H7 (cell line): ENCODE data around the gene KCNF1. TPM values are rescaled to one million over a fixed set of nuclear protein-coding genes. Genes with fewer than 3 reads are reported as not detected.

Source experiments
- DNase-seq: peaks from one replicate; pipeline ENCODE4 v3.0.0; 2012
- H3K27me3 ChIP-seq: 2 replicates; pipeline ENCODE4 v1.6.0; 2011; ENCODE audit warnings: mild to moderate bottlenecking, low read length; ENCODE audit not compliant: control insufficient read depth, insufficient read depth
- H3K36me3 ChIP-seq: replicated peaks from 2 replicates; pipeline ENCODE4 v1.5.1; 2011; ENCODE audit warnings: low read length; ENCODE audit not compliant: control insufficient read depth, insufficient read depth
- H3K4me3 ChIP-seq: 2 replicates; pipeline ENCODE4 v1.5.1; 2011; ENCODE audit warnings: low read depth, mild to moderate bottlenecking, control low read depth, low read length, moderate library complexity; ENCODE audit not compliant: insufficient read depth
- total RNA-seq: library from RNA; depleted of rRNA; stranded (reverse); fragments of >200 nt; shearing (Covaris generic); gene quantifications from 2 replicates; pipeline ENCODE4 v1.2.3, GENCODE V29; 2014; rRNA removed

KCNF1 gene
- total RNA-seq, 1 experiment from 2014 or later: 5.4 TPM

GRCh38 chr2:10961490-10961875, 49.7 kb downstream of the KCNF1 start:
- H3K36me3 ChIP-seq: no peaks in the 10 kb centered on the region
- H3K27me3 ChIP-seq: no peaks in the 10 kb centered on the region; the same call in 1 of the 2 replicates
- no peak overlapping the region for H3K4me3 ChIP-seq
- no peak for DNase-seq

- no peaks in the 10 kb centered on the region; the same call in 1 of the 2 replicates for H3K27me3 ChIP-seq
- no peak for DNase-seq
- no peaks in the 10 kb centered on the region for H3K36me3 ChIP-seq
- H3K4me3 ChIP-seq: no peak overlapping the region
Observed at GRCh38 chr2:10962004-10962403, 50.3 kb downstream of the KCNF1 start.

DNA sequence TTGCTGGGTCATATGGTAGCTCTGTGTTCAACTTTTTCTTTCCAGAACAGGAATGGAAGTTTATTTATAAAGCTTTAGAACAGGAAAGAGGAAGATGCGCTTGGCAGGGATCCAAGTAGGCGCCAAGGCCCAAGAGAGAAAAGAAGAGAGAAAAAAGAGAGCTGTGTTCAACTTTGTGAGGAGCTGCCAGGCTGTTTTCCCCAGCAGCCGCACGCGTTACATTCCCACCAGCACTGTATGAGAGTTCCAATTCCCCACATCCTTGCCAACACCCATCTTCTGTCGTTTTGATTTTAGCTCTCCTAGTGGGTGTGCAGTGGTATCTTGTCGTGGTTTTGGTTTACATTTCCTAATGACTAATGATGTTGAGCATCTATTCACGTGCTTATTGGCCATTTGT, 51.4 kb downstream of the KCNF1 start:
- H3K27me3 ChIP-seq: no peaks in the 10 kb centered on the region; the same call in 1 of the 2 replicates
- H3K4me3 ChIP-seq: no peak overlapping the region
- no peaks in the 10 kb centered on the region for H3K36me3 ChIP-seq
- no peak for DNase-seq

Other genes with a start within 250 kb of the KCNF1 start
- gene NOL10, start 222.0 kb upstream of the KCNF1 start, total RNA-seq: 23.1 and 27.0 TPM in 2 replicates
- gene ATP6V1C2, start 190.3 kb upstream of the KCNF1 start, total RNA-seq: 0.30 and 0.42 TPM in 2 replicates
- gene PDIA6, start 99.1 kb upstream of the KCNF1 start, total RNA-seq: 330 and 354 TPM in 2 replicates
- gene SLC66A3, start 243.5 kb downstream of the KCNF1 start, total RNA-seq: 16.1 and 21.1 TPM in 2 replicates